GM21515 (cell line): ENCODE data around the gene CCZ1.
"Not testable (repeated sequence)": the region's sequence is repeated elsewhere in the genome, so short reads cannot be mapped to it uniquely, and the experiment has no call there.

Experiments
- ATAC-seq: cut with Tn5 transposase; IDR thresholded peaks from one replicate; pipeline ENCODE4 v1.9.1; 2021; ENCODE audit not compliant: unreplicated experiment

The CCZ1 gene

DNA sequence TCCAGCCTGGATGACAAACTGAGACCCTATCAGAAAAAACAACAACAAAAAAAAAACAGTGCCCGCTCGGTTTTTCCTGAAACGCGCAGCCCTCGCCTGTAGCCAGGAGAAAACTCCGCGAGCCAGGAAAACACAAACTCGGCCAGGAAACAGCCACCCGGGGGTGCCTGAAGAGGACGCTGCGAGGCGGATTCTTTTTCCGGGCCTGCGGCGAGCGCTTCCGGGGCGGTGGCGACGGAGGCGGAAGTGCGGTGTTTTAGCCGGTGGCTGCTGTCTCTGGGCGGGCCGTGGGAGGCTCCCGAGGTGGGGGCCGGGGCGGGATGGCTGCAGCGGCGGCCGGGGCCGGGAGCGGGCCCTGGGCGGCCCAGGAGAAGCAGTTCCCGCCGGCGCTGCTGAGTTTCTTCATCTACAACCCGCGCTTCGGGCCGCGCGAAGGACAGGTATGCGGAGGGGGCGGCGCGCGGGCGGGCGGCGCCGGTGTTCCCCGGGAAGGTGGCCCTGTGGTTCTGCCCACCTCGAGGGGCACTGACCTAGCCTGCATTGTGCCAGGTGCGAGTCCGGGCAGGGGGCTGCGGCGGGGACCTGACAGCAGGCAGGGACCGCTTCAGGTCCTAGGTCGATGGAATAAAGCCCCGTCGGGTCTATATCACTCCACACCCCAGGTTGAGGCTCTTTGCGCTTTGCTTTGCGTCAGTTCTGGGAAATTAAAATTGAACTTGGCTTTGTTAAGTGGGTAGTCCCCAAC, at the start of gene CCZ1:
CCZ1 (plus strand) TSS at position 254 of the 745 bp plus-strand sequence; CDS start at position 321, 67 bp downstream.
- peak; percentile 88 for ATAC-seq

DNA sequence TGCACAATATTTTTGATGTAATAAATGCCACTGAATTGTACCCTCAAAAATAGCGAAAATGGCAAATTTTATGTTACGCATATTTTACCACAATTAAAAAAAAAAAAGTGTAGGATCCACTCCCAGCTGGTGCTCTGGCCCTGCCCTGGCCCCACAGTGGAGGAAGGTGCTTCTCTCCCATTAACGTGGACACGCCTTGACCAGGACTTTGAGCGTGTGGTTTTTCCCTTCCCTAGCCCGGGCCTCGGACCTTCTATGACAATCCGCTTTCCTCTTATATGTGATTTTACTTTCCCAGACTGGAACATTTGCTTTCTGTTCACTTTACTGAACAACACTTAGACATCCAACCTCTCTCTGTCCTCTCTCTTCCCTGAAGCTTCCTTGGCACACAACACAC, 47.6 kb upstream of the CCZ1 start:
- ATAC-seq, result no peak

DNA sequence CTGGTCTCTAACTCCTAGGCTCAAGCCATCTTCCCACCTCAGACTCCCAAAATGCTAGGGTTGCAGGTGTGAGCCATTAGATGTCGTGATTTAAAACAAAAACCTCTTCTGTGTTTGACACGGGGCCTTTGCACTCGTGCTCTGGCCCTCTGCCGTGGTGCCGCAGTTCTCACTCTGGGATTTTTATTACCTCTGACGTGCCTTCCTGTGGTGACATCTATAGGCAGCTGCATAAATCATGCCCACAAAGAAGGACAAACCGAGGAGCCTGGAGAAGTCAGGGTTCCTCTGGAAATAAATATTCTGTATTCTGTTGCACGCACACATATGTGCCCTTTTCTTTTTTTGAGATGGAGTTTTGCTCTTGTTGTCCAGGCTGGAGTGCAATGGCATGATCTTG, 43.8 kb upstream of the CCZ1 start:
- no peak for ATAC-seq

DNA sequence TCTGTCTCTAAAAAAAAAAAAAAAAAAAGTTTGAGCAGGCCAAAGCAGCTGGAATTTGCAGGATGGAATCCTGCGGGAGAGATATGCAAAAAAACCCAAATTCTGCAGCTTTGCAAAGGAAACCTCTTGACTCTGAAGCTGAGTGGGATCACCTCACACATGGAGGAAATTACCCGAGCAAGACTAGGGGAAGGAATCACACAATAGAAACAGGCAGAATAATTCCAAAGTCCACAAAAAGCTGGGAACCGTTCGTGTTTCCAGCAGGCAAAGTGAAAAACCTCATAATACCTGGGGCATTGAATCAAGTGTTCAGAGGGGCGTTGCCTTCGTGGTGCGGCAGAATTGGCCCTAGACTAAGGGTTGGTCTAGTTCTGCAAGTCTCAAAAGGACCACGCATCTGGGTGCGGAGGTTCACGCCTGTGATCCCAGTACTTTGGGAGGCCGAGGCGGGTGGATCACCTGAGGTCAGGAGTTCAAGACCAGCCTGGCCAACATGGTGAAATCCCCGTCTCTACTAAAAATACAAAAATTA, 41.4 kb upstream of the CCZ1 start:
- not testable (repeated sequence) for ATAC-seq

DNA sequence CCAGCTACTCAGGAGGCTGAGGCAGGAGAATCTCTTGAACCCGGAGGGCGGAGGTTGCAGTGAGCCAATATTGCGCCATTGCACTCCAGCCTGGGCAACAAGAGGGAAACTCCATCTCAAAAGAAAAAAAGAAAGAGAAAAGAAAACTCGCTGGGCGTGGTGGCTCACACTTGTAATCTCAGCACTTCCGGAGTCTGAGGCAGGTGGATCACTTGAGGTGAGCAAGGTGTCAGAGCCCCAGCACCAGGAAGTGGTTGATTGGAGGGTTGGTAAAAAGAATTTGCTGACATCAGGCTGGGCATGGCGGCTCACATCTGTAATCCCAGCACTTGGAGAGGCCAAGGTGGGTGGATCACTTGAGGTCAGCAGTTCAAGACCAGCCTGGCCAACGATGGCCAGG, 40.0 kb upstream of the CCZ1 start:
- ATAC-seq, result not testable (repeated sequence)

DNA sequence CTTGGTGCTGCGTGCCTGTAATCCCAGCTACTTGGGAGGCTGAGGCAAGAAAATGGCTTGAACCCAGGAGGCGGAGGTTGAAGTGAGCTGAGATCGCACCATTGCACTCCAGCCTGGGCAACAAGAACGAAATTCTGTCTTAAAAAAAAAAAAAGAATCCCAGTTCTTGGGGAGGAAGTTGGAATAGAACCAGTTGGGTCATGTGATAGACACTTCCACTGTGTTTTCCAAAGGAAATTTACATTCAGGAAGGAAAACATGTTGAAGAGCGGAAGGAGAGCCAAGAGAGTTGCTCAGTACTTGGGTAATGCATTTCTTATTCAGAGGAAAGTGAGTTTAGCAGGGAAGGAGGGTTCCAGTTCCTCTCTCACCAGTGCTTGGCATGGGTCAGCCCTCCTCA, 37.3 kb upstream of the CCZ1 start:
- not testable (repeated sequence) for ATAC-seq

DNA sequence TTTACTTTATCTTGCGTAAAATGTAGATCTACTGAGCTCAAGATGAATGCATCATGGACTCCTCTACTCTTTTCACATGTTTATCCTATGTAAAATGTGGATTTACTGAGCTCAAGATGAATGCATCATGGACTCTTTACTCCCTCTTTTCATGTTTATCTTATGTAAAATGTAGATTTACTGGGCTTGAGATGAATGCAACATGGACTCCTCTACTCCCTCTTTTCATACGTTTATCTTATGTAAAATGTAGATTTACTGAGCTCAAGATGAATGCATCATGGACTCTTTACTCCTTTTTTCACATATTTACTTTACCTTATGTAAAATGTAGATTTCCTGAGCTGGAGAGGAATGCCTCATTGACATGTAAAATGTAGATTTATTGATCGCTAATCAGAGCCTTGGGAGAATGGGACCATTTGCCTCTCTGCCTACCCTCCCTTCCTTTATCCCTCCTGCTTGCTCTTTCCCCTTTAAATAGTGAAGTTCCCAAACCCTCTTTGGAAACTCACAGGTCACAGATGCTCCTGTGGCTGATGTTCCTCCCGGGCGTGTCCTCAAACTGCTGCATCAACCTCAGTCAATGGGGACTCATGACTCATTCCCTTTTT, 35.7 kb upstream of the CCZ1 start:
- ATAC-seq, result not testable (repeated sequence)

DNA sequence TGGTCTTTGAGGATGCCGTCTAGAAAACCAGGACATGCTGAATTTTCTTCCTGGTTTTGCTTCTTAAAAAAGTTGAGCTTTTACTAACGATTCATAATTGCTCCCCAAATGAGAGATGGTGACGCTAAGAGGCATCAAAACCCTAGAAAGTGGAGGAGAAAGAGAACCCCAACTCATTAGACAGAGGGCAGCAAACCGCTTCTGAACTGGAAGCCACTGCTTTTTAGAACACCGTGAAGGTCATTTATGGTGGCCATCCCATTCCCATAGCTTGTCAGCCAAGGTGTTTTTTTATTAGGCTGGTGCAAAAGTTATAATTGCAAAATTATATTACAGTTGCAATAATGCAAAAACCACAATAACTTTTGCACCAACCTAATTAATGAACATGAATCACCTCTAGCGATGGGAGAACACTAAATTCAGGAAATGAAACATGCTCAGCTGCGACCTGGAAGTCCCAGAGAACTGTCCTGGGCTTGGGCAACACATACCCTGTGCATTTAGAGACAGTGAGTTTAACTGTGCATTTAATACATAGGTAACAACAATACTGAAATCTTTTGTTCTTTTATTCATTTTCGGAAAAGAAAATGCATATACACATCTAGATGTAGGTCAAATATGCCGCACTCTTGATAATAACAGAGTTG, 33.1 kb upstream of the CCZ1 start:
- not testable (repeated sequence) for ATAC-seq

DNA sequence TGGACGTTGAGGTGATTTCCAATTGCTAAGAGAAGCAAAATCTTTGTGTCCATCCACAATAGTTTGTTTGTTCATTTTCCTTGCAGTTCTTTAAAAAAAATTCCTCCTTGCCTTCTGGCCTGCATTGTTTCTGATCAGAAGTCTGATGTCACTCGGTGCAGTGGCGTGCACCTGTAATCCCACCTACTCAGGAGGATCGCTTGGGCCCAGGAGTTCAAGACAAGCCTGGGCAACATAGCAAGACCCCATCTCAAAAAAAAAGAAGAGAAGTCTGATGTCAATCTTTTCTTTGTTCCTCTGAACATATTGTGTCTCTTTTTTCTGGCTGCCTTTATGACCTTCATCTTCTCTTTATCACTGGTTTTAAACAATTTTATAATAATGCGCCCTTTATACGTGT, 31.5 kb upstream of the CCZ1 start:
- no peak for ATAC-seq

DNA sequence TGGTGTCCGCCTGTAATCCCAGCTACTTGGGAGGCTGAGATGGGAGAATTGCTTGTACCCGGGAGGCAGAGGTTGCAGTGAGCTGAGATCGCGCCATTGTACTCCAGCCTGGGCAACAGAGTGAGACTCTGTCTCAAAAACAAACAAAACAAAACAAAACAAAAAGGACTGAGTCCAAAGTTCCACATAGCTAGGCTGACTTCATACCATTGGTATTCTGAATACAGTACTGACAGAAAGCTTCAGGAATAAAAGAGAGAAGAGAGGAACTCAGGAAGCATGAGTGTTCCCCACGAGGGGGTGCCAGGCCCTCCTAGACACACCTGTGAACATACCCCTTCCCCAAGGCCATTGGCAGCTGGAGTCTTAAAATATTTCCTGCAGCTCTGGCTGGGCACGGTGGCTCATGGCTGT, 29.6 kb upstream of the CCZ1 start:
- not testable (repeated sequence) for ATAC-seq

DNA sequence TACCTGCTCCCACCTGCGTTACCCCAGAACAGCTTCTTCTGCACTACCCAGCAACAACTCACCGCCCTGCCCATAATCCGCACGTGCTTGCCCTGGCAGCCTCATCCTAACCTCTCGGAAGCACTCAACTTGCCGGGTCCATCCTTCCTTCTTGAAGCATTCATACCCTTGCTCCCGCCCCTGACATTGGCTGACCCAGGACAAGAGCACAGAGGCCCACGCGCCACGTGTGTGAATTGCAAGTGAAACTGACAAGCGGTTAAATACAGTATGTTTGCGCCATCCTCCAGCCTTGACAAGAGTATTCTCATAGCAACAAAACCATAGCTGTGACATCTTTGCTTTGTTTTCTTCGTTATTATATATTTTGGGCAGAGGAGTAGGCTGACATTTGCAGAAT, 28.8 kb upstream of the CCZ1 start:
- ATAC-seq, result no peak

DNA sequence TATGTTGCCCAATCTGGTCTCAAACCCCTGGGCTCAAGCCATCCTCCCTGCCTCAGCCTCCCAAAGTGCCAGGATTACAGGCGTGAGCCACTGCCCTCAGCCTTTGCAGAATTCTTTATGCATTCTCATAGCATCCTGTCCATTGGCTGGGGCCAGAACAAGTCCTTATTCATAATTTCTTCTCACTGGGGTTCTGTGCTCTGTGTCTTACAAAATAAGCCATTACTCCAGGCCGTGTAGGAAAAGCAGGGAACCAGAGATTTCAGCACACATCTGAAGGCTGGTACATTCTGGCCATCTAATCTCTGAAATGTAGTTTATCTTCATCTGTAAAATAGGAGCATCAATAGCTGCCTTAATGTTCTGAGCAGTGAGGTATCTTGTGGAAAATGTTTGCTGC, 28.2 kb upstream of the CCZ1 start:
- no peak for ATAC-seq

DNA sequence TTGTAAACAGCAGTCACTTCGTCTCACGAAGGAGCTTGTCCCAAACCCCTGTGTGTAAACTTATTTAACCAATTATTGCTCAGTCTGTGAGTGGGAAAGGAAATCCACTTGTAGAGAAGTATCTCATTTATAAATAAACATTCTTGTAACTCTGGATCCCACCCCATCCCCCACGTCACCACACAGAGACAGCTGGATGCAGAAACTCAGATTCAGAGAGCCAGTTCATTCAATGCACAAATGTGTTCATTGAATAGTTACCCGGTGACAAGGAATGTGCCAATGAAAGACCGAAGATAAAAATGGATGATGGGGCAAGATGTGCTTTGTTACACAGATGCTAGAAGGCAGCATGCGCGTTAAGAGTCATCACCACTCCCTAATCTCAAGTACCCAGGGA, 26.2 kb upstream of the CCZ1 start:
- no peak for ATAC-seq

DNA sequence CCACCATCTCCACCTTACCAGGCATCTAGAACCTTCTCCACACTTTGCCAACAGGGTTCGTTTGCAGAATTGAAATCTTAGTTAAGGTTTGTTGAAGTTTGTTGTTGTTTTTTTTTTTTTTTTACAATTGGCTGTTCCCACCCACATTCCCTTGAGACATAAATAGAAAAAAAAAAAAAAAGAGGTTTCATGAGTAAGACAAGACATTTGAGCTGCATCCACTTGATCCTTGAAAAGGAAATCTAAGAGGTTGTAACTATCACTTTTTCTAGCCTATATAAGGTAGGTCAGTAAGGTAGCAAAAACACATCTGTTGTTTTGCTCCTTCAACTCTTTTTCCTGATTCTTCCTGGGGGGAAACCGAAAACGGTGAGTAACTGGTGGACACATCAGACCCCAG, 18.9 kb upstream of the CCZ1 start:
- not testable (repeated sequence) for ATAC-seq

DNA sequence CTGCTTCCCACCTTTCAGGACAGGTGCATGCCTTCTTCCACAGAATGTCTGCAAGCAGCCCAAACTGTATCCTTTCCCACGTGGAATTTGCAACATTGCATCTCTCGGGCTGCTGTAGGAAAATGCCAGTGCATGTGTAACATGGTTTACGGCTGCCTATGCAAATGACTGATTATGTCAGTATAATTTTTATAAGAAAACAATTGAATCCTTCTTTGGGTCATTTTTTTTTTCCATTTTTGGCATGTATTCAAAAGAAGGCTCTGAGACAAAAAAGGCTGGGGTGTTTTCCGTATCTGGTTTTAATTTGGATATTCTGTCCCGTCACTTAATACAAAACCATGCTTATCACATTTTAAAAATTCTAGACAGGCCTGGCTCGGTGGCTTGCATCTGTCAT, 18.4 kb upstream of the CCZ1 start:
- not testable (repeated sequence) for ATAC-seq

DNA sequence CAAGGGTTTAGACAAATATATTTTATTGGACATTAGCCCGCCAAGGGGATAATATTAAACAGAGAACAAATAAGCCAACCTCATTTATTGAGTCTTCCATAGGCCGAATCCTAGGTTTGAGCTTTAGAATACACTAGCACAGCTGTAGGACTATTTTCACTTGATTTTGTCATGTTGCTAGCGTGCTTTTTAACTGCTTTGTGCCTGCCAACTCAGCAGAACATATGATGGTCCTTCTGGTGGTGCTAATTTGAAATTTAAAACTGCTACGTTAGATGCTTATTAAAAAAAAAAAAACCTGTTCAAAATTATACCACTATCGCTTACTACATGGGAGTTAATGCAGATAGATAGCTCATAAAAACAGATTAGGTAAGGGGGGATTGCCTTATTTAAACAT, 14.1 kb upstream of the CCZ1 start:
- ATAC-seq, result not testable (repeated sequence)

DNA sequence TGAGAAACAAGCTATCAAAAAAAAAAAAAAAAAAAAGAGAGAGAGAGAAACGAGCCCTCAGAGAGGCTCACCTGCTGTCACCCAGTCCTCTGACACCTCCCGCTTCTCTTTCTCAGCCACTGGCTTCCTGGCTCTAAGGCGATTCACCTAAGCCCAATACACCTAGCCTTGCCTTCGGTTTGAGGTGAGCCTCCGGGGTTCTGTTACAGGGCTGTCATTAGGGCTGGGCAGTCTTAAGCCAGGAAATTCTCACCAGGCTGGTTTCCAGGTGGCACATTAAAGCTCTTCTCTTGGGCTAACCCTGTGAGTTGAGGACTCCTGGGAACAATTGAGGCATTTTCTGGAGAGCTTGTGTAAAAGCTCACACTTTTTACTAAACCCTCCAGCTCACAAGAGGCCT, 10.5 kb upstream of the CCZ1 start:
- not testable (repeated sequence) for ATAC-seq

DNA sequence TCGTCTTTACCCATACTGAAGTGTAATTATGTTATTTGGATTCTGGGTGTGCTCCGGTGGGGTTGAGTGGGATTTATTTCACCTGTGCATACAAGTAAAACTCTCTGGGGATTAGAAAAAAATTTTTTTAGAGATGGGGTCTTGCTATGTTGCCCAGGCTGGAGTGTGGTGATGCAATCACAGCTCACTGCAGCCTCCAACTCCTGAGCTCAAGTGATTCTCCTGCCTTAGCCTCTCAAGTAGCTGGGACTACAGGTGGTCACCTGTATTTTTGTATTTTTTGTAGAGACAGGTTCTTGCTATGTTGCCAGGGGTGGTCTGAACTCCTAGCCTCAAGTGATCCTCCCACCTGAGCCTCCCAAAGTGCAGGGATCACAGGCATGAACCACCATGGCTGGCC, 8.3 kb upstream of the CCZ1 start:
- ATAC-seq, result not testable (repeated sequence)

DNA sequence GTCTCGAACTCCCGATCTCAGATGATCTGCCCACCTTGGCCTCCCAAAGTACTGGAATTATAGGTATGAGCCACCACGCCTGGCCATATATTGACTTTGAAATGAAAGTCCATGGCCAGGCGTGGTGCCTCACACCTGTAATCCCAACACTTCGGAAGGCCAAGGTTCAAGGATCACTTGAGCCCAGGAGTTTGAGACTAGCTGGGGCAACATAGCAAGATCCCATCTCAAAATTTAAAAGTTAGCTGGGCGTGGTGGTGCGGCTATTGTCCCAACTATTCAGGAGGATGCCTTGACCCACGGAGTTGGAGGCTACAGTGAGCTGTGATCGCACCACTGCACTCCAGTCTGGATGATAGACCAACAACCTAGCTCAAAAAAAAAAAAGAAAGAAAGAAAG, 6.0 kb upstream of the CCZ1 start:
- no peak for ATAC-seq

DNA sequence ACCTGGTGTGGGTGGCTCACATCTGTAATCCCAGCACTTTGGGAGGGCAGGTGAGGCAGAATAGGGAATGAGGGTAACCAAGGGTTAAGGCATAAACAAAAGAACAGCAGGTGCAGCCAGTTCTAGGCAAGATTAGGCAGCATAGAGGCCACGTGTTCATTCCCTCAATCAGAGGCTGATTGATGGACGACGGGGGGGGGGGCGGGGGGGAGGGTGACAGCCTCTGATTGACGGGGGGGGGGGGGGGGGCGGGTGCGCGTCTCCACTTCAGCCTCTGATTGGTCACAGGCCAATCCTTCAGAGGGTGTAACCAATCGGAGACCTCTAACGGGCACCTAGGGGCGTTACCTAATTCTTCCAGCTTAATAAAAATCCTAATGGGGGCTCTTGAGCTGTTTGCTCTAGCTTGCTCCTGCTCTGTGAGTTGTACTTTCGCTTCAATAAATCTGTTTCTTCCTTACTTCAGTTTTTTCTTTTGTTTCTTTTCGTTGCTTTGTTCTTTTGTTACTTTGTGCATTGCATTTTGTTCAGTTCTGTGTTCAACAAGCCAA, 1.1 kb upstream of the CCZ1 start:
- ATAC-seq, result not testable (repeated sequence)

DNA sequence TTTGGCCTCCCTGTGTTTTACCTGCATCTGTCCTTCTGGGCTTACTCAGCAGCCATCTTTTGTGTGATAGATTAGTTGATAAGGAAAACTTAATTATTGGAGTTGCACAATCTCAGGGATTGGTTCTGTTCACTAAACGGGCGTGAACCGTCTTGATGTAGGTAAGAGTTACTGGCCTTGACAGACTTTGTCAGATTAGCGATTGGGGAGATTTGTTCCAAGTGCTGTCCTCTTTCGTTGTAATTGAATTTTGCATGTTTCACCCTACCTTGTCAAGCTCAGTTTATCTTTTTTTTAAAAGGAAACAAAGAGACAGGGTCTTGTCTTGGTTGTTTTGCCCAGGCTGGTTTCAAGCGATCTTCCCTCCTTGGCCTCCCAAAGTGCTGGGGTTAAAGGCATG, 4.5 kb downstream of the CCZ1 start:
- ATAC-seq, result not testable (repeated sequence)

DNA sequence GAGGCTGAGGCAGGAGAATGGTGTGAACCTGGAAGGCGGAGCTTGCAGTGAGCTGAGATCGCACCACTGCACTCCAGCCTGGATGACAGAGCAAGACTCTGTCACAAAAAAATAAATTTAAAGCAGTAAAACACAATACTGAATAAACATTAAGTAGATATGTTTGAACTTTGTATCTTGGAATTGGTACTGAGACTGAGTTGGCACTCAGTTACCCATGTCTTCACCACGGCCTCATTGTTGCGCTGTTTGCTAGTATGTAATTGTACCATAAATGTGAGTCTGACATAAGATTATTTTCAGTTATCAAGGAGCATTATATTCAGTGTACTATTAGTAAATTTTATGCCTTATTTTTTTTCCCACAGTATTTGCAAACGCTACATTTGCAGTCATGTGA, 6.2 kb downstream of the CCZ1 start:
- not testable (repeated sequence) for ATAC-seq
